Measurements from ENCODE around the gene CDH4.

DNA sequence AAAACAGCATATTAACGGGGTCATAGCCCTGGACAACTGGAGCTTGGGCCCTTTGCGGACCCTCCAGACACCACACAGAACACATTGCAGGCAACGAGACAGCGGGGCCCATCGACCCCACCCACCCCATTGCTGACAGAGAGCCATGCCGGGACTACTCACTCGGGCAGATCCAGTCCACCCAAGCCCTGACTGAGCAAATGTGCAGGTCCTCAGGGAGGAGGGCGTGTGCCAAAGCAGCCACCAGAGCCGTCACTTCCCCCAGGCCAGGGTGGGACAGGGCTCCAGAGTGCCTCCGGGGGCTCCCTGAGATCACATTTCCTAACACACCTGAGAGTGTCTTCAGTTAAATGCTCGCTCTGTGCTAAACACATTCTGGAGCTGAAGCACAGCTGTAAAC, 114.9 kb downstream of the CDH4 start:
- TF ChIP-seq, protein P1, sequence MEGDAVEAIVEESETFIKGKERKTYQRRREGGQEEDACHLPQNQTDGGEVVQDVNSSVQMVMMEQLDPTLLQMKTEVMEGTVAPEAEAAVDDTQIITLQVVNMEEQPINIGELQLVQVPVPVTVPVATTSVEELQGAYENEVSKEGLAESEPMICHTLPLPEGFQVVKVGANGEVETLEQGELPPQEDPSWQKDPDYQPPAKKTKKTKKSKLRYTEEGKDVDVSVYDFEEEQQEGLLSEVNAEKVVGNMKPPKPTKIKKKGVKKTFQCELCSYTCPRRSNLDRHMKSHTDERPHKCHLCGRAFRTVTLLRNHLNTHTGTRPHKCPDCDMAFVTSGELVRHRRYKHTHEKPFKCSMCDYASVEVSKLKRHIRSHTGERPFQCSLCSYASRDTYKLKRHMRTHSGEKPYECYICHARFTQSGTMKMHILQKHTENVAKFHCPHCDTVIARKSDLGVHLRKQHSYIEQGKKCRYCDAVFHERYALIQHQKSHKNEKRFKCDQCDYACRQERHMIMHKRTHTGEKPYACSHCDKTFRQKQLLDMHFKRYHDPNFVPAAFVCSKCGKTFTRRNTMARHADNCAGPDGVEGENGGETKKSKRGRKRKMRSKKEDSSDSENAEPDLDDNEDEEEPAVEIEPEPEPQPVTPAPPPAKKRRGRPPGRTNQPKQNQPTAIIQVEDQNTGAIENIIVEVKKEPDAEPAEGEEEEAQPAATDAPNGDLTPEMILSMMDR (conservative IDR thresholded peaks at IDR 0.05; ENCODE audit: low read depth, low read length), result no peak
- no peak for TF ChIP-seq RFX5 (IDR thresholded peaks at IDR 0.05; ENCODE audit: low read depth, low read length)
- TF ChIP-seq POLR2A (IDR thresholded peaks at IDR 0.05; ENCODE audit: low read depth, low read length), result no peak
- TF ChIP-seq MAFK (IDR thresholded peaks at IDR 0.05; ENCODE audit: low read depth, low read length), result no peak
- no peak for TF ChIP-seq FOS (IDR thresholded peaks at IDR 0.05; ENCODE audit: low read depth, low read length)
- no peak for TF ChIP-seq BHLHE40 (IDR thresholded peaks at IDR 0.05; ENCODE audit: low read depth, low read length)
- TF ChIP-seq MAZ (IDR thresholded peaks at IDR 0.05; ENCODE audit: borderline replicate concordance, low read depth, low read length), result no peak
- no peak for TF ChIP-seq MXI1 (IDR thresholded peaks at IDR 0.05; ENCODE audit: borderline replicate concordance, low read depth, low read length)
- TF ChIP-seq, protein P2, sequence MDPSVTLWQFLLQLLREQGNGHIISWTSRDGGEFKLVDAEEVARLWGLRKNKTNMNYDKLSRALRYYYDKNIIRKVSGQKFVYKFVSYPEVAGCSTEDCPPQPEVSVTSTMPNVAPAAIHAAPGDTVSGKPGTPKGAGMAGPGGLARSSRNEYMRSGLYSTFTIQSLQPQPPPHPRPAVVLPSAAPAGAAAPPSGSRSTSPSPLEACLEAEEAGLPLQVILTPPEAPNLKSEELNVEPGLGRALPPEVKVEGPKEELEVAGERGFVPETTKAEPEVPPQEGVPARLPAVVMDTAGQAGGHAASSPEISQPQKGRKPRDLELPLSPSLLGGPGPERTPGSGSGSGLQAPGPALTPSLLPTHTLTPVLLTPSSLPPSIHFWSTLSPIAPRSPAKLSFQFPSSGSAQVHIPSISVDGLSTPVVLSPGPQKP (IDR thresholded peaks at IDR 0.05; ENCODE audit: borderline replicate concordance, low read depth, low read length), result no peak
- TF ChIP-seq, protein P3, sequence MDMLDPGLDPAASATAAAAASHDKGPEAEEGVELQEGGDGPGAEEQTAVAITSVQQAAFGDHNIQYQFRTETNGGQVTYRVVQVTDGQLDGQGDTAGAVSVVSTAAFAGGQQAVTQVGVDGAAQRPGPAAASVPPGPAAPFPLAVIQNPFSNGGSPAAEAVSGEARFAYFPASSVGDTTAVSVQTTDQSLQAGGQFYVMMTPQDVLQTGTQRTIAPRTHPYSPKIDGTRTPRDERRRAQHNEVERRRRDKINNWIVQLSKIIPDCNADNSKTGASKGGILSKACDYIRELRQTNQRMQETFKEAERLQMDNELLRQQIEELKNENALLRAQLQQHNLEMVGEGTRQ (IDR thresholded peaks at IDR 0.05; ENCODE audit: low read depth, low read length), result no peak

Data from IMR-90 (cell line).